HEK293T (cell line): Measurements from ENCODE around the gene KRCC1.

Experiments used
- ARNT ChIP-seq: fragments of 450-650 bp; IDR thresholded peaks from 2 replicates; pipeline ENCODE4 v1.6.1; 2017; ENCODE audit warnings: mild to moderate bottlenecking
- BHLHE40 ChIP-seq: fragments of 450-650 bp; IDR thresholded peaks from 2 replicates; pipeline ENCODE4 v1.6.1; 2016; ENCODE audit warnings: mild to moderate bottlenecking, moderate library complexity, borderline replicate concordance
- CTBP1 ChIP-seq: fragments of 450-650 bp; IDR thresholded peaks from 2 replicates; pipeline ENCODE4 v1.6.1; 2016; ENCODE audit warnings: borderline replicate concordance
- FOXA1 ChIP-seq: fragments of 450-650 bp; IDR thresholded peaks from 2 replicates; pipeline ENCODE4 v1.6.1; 2016; ENCODE audit warnings: mild to moderate bottlenecking
- FOXK2 ChIP-seq: fragments of 450-650 bp; IDR thresholded peaks from 2 replicates; pipeline ENCODE4 v1.6.1; 2016; ENCODE audit warnings: mild to moderate bottlenecking
- FOXM1 ChIP-seq: fragments of 450-650 bp; IDR thresholded peaks from 2 replicates; pipeline ENCODE4 v1.6.1; 2017; ENCODE audit warnings: mild to moderate bottlenecking, borderline replicate concordance
- L3MBTL2 ChIP-seq: fragments of 450-650 bp; conservative IDR thresholded peaks from 2 replicates; pipeline ENCODE4 v1.6.1; 2016; ENCODE audit warnings: mild to moderate bottlenecking
- SP1 ChIP-seq: fragments of 450-650 bp; IDR thresholded peaks from 2 replicates; pipeline ENCODE4 v1.6.1; 2017
- SUZ12 ChIP-seq: fragments of 450-650 bp; IDR thresholded peaks from 2 replicates; pipeline ENCODE4 v1.6.1; 2016; ENCODE audit warnings: mild to moderate bottlenecking
- TARDBP ChIP-seq: fragments of 450-650 bp; IDR thresholded peaks from 2 replicates; pipeline ENCODE4 v1.6.1; 2016
- TF ChIP-seq, protein P1 (sequence below): fragments of 450-650 bp; IDR thresholded peaks from 2 replicates; pipeline ENCODE4 v1.6.1; 2016

DNA sequence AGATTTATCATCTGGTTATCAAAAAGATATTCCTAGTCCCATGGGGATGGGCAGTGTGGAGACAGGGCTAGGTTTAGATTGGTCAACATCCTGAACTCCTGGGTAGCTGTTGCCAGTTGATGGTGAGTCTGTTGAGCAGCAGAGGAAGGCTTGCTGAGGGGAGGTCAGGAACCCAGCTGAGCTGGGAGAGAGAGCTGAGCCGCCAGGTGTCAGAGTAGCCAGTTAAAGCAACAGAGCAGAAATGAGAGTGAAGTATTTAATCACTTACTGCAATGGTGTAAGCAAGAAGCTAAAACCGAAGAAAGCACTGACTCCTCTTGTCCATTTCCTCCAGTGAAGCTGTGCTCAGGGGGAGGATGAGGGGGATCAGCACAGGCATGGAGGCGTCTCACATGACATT lies 41.6 kb upstream of the KRCC1 start:
- TF ChIP-seq CTBP1 (no peak), BHLHE40 (no peak), FOXM1 (no peak), FOXK2 (no peak), FOXA1 (no peak), SP1 (no peak), SUZ12 (no peak), L3MBTL2 (no peak), ARNT (no peak), TARDBP (no peak)
- TF ChIP-seq, protein P1, sequence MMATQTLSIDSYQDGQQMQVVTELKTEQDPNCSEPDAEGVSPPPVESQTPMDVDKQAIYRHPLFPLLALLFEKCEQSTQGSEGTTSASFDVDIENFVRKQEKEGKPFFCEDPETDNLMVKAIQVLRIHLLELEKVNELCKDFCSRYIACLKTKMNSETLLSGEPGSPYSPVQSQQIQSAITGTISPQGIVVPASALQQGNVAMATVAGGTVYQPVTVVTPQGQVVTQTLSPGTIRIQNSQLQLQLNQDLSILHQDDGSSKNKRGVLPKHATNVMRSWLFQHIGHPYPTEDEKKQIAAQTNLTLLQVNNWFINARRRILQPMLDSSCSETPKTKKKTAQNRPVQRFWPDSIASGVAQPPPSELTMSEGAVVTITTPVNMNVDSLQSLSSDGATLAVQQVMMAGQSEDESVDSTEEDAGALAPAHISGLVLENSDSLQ = no peak
